Activated CD8-positive, alpha-beta memory T cell treated with anti-CD3 and anti-CD28 coated beads for 48 hours (primary cell): ENCODE results near the gene CCDC69.

Experiments used
- DNase-seq, 3 experiments: peaks; one replicate each; pipeline ENCODE4 v3.0.0-alpha.2; 2020; ENCODE audit warnings: low read depth in 2 of 3, low spot score in 2 of 3

Gene CCDC69

GRCh38 chr5:151168602-151169344 lies 55.1 kb downstream of the CCDC69 start:
- no peak for DNase-seq

- no peak for DNase-seq
Measured at GRCh38 chr5:151167022-151167421, 56.9 kb downstream of the CCDC69 start.

- peak in 1 of 3 experiments; percentile 57 for DNase-seq
Measured at GRCh38 chr5:151164687-151165392, 59.1 kb downstream of the CCDC69 start.

GRCh38 chr5:151162776-151163175 lies 61.1 kb downstream of the CCDC69 start:
- DNase-seq: no peak

GRCh38 chr5:151159649-151160373 lies 64.1 kb downstream of the CCDC69 start:
- no peak for DNase-seq

GRCh38 chr5:151158287-151158661 lies 65.6 kb downstream of the CCDC69 start:
- DNase-seq: no peak

- no peak for DNase-seq
Measured at GRCh38 chr5:151157426-151158286, 66.2 kb downstream of the CCDC69 start, which contains the start of gene ANXA6. TSS of gene ANXA6 (minus strand) at chr5:151157779. CDS start at chr5:151147901, 9,878 bp downstream.

- no peak for DNase-seq
Measured at GRCh38 chr5:151156507-151157420, 67.1 kb downstream of the CCDC69 start.

- no peak for DNase-seq
Measured at GRCh38 chr5:151155775-151156506, 68.0 kb downstream of the CCDC69 start.

GRCh38 chr5:151154931-151155774 lies 68.7 kb downstream of the CCDC69 start:
- DNase-seq: no peak

- no peak for DNase-seq
Measured at GRCh38 chr5:151153766-151154272, 70.1 kb downstream of the CCDC69 start.

GRCh38 chr5:151153300-151153699 lies 70.6 kb downstream of the CCDC69 start:
- DNase-seq: no peak

- no peak for DNase-seq
Measured at GRCh38 chr5:151151793-151152192, 72.1 kb downstream of the CCDC69 start.

- no peak for DNase-seq
Measured at GRCh38 chr5:151151263-151151660, 72.6 kb downstream of the CCDC69 start.

- DNase-seq: no peak
Measured at GRCh38 chr5:151150471-151151262, 73.2 kb downstream of the CCDC69 start.

- no peak for DNase-seq
Measured at GRCh38 chr5:151148583-151148982, 75.3 kb downstream of the CCDC69 start.

- no peak for DNase-seq
Measured at GRCh38 chr5:151147033-151147432, 76.9 kb downstream of the CCDC69 start.
